GM21529 (cell line): ENCODE results near the gene MPP3.
"Not testable (repeated sequence)": the region's sequence is repeated elsewhere in the genome, so short reads cannot be mapped to it uniquely, and the experiment has no call there.

ENCODE experiments used
- ATAC-seq: cut with Tn5 transposase; IDR thresholded peaks from one replicate; pipeline ENCODE4 v1.9.1; 2021; ENCODE audit not compliant: unreplicated experiment

The MPP3 gene

DNA sequence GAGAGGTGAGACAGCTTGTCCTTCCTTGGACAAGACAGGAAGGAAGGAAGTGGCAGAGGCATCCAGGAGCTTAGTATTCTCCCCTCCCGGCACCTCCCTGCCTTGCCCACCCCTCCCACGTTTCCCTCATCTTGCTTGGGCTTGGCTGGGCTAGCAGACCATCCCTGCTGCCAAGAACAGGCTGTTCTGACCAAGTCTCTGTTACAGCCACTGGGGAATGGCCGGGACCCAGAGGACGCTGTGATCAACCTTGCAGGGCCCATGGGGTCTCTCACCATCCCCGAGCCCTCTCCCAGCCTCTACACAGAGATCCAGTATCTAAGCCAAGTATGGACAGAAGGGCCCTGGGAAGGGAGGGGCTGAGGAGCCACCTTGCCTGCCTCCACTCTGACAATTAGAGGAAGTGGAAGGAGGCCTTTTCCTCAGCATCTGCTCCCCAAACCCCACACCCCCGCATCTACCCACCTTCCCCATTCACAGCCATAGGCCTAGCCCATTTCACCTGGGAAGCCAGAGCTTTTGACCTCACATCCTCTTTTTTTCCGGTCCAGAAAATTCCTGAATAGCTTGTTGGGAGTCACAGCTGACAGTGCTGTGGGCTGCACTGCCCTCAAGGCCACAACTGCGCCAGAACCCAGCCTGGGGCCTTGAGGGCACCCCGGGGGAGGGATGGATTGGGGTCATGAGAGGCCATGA lies 28.1 kb upstream of the MPP3 start:
- no peak for ATAC-seq

- ATAC-seq: no peak
These were observed 27.3 kb upstream of the MPP3 start for GRCh38 chr17:43860077-43860725.

DNA sequence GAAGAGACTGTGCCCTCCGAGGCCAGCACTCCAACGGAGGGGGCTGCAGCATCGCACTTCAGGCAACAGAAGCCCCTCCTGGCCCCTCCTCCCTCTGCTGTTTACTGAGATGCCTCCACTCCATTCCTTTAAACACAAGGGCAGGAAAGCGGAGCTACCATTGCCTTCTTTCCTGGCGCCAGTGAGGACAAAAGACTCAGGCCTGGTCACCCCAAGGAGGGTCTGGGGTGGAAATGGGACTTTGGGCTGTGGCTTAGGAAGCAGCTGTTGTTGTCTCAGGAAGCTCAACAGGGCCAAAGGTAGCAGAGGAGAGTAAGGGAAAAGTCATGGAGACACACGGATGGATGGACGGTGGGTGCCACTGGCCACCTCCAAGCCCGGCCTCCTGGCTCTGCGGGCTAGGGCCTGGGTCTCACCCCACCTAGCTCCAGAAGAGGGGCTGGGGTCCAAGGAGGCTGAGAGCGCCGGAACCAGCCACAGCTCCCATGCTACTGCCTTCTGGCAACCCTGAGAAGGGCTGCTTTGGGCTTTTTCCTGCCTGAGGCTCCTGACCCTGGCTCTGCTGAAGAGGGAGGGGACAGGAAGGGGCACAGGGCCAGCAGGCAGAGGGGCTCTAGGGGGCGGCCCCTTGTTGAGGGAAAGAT lies 25.1 kb upstream of the MPP3 start:
- no peak for ATAC-seq

GRCh38 chr17:43857141-43857540 lies 24.2 kb upstream of the MPP3 start:
- no peak for ATAC-seq

DNA sequence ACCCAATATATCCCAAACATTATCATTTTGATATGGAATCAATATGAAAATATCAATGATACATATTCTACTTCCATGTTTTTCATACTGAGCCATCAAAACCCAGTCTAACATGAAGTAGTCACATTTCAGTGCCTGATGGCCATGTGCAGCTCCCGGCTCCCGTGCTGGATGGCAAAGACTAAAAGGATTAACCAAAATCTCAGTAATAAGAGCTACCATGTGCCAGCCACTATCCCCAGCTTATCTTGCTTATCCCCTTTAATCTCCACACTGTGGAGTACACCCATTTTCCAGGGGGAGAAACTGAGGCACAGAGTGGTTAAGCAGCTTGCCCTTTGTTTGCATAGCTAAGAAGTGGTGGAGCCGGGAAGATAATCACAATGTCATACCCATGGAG lies 23.2 kb upstream of the MPP3 start:
- no peak for ATAC-seq

GRCh38 chr17:43855061-43855460 lies 22.1 kb upstream of the MPP3 start:
- ATAC-seq: no peak

DNA sequence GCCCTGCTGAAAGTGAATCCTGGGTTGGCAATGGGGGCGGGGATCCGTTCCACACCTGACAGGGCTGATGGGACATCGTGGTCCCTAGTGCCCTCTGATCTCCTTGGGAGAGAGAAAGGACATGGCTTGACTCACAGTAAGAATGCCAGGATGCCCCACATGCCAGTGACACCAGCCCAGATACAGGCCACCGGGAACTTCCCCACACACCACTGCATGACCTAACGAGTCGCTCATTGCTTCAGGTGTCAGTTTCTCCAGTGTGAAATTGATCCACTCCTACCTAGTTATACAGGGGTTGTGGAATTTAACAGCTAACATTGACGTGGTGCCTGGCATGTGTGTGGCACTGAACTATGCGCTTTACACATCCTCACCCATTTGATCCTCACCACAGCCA lies 21.6 kb upstream of the MPP3 start:
- no peak for ATAC-seq

GRCh38 chr17:43853546-43853945 lies 20.6 kb upstream of the MPP3 start:
- no peak for ATAC-seq

GRCh38 chr17:43852571-43852970 lies 19.6 kb upstream of the MPP3 start:
- ATAC-seq: no peak

GRCh38 chr17:43849116-43849515 lies 16.2 kb upstream of the MPP3 start:
- no peak for ATAC-seq

DNA sequence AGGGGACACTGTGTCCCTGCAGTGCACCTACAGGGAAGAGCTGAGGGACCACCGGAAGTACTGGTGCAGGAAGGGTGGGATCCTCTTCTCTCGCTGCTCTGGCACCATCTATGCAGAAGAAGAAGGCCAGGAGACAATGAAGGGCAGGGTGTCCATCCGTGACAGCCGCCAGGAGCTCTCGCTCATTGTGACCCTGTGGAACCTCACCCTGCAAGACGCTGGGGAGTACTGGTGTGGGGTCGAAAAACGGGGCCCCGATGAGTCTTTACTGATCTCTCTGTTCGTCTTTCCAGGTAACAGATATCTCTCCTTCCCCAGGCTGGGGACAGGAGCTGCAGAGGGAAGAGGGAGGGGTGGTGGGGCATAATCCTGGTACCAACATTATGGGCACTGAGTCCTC lies 15.7 kb upstream of the MPP3 start:
- no peak for ATAC-seq

DNA sequence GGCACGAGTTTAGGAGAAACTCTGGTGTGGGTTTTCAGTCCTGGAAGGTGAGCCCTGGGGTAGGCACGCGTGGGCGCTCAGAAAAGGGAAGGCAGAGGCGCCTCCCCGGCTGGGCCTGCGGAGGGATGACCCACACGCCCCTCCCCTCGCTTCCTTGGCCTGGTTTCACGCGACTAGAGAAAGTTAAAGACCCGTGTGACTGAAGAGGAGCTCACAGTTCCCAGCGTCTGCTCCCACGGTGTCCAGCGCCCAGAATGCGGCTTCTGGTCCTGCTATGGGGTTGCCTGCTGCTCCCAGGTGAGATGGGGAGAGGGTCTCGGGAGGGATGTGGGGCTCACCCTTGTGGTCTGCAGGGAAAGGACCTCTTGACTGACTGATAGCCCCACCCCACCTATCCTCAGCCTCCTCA lies 14.0 kb upstream of the MPP3 start, which contains the start of gene CD300LG:
TSS of gene CD300LG (plus strand) at position 214 of the 409 bp plus-strand sequence. CDS start at position 255, 41 bp downstream.
- ATAC-seq: no peak

DNA sequence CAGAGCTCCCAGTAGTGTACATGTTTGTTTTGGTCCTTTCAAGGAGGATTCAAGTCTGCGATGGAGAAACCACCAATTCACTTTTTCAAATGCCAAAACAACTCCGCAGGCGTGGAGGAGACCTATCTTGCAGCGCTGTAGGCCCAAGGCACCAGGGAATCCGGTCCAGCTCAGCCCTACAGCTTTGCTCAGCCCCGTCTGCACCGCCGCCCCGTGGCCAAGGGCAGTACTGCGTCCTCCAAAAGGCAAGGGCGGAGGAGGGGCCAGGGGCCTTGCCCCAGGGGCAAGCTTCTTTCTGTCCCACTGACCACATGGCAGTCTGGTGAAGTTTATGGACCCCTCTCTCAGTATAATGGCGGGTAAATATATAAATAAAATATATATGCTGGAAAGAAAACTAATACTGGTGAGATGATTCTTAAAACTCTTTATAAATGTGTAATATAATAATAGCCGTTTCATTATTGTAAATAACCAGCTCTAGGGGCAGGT lies 13.3 kb upstream of the MPP3 start:
- no peak for ATAC-seq

DNA sequence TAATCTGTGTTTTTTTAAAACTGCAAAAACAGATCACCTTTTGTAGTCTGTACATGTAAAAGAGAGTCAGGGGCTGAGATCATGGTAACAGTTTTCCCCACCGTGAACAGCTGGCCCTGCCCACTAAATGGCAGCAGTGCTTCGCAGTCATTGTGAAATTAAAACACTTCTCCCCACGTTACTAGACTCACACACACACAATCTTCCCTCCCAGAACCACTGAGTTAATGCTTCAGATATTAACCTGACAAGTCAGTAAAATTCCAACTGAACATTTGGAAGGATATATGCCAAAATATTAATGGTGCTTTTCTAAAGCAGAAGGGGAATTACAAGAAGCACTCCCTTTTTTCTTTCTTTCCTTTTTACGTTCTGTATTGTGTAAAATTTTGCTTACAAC lies 12.8 kb upstream of the MPP3 start:
- no peak for ATAC-seq

DNA sequence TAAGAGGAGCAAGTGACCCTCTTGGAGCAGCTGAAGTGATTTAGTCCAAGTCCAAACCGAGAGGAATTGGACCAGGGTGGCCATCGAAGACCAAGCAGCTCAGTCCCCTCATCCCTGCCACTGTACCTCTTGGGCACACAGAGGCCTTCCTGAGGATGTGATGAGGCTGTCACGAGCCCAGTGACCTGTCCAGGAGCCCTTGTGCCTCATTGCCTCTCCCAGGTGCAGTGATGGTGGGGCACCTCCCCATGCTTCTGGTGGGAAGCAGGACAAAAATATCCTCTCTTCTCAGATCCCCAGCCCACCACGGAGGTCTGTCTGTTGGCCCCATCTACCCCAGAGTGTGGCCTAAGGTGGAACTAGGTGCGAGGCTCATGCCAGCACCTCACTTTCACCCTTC lies 11.3 kb upstream of the MPP3 start:
- ATAC-seq: no peak

DNA sequence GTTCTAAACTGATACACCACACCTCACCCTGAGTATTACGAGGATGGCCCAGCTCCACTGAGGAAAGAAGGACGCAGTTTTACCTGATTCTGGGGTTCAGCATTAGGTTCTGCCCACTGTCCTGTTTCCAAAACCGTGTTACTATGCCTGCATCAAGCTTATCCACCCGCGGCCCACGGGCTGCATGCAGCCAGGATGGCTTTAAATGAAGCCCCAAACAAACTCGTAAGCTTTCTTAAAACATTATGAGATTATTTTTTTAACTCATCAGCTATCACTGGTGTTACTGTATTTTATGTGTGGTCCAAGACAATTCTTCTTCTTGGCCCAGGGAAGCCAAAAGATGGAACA lies 10.0 kb upstream of the MPP3 start:
- ATAC-seq: no peak

DNA sequence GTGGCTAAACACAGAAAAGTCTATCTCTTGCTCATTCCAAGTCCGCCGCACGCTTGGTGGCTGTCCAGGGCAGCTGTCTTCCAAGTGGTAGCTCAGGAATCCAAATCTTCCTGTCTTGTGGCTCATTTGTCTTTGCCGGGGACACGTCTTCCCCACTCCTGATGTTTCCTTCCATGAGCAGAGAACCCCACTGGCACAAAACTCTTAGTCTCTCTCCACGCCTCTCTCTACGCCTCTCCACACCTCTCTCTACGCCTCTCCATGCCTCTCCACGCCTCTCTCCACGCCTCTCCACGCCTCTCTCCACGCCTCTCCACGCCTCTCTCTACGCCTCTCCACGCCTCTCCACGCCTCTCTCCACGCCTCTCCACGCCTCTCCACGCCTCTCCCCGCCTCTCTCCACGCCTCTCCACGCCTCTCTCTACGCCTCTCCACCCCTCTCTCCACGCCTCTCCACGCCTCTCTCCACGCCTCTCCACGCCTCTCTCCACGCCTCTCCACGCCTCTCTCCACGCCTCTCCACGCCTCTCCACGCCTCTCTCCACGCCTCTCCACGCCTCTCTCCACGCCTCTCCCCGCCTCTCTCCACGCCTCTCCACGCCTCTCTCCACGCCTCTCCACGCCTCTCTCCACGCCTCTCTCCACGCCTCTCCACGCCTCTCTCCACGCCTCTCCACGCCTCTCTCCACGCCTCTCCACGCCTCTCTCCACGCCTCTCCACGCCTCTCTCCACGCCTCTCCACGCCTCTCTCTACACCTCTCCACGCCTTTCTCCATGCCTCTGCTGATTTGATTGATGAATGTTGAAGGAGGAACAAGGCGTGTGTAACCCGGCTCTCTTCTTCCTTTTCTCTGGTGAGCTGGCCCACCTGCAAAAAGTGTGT lies 9.4 kb upstream of the MPP3 start:
- not testable (repeated sequence) for ATAC-seq

DNA sequence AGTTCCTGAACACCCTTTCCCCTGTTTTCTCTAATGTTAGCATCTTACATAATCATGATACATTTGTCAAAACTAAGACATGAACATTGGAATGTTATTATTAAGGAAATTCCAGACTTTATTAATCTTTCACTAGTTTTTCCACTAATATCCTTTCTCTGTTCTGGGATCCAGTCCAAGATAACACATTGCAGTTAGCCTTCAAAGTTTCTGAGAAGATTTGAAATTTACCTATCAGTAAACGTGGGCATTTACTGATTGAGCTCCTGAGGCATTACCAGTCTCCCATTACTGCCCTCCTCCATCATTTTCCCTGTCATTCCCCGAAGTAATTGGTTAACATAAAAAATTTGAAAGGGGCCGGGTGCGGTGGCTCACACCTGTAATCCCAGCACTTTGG lies 8.3 kb upstream of the MPP3 start:
- ATAC-seq: no peak

DNA sequence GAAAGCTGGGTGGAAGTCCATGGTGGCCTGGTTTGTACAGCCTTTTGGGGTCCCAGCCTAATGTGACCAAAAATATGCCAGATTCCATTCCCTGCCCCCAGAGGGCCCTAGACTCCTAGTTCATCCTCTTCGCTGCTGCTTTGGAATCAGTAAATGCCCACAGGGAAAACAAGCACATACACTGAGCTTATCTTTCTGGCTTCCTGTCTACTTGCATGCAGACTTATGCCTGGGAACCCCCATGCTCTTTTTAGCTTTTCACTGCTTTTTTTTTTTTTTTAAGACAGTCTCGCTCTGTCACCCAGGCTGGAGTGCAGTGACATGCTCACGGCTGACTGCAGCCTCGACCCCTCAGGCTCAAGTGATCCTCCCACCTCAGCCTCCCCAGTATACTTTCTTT lies 7.9 kb upstream of the MPP3 start:
- no peak for ATAC-seq

DNA sequence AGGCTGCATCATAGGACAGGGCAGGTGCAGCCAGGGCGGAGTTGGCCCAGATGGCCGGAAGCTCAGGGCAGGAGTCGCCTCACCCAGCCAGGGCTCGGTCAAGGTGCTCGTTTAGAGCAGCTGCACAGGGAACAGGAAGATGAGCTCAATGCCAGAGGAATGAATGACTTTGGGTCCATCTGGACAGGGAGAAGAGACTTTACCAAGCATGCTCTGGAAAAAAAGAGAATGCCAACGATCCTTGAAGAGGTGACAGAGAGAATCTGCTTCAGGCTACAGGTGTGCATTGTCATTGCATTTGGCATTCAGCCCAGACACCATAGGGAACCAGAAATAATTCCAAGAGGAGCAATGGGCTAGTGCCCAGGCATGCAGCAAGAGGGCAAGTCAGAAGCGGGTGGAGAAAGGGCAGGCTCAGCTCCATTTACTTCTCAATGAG lies 6.7 kb upstream of the MPP3 start:
- ATAC-seq: no peak

DNA sequence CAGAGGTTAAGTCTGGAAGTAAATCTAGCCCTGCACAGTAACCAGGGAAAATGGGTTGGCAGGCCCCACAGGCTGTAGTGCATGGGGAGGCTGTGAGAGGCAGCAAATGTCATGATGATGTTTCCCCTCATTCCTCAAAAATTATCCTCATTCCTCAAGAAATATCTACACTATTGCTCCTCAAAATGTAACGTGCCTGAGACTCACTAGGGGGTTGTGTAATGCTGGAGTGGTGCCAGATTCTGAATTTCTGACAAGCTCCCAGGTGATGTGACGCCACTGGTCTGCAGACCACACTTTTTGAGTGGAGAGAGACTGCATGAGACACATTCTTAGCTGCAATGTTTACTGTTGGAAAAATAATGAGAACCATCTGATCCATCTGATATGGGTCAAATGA lies 1.2 kb upstream of the MPP3 start:
- no peak for ATAC-seq
